Measurements from ENCODE around the gene BACE2. TPM values are rescaled to one million over a fixed set of nuclear protein-coding genes. Genes with fewer than 3 reads are reported as not detected.
A peak's percentile ranks its signal among the peaks of the same experiment; 100 is the strongest.

Gene BACE2
- total RNA-seq, 4 donors from 2014 or later: 31.9 to 63.4 (median 50.0) TPM

GRCh38 chr21:41290106-41290799, 122.3 kb downstream of the BACE2 start:
- Histone ChIP-seq H3K27me3 (peaks cover 63% of the 10 kb centered on the region), H3K27ac (no peak overlapping the region), H3K9me3 (no peaks in the 10 kb centered on the region), H3K4me1 (no peaks in the 10 kb centered on the region), H3K36me3 (no peaks in the 10 kb centered on the region), H3K4me3 (peak overlapping the region in 1 of 2 donors; percentile 26)
- WGBS, 2 donors (ENCODE audit: low coverage in 1 of 2): 33 to 72% methylated on average over 6 to 10 of the region's 24 CpGs
- no peak for TF ChIP-seq EP300 (IDR thresholded peaks at IDR 0.05)
- no peak for TF ChIP-seq POLR2AphosphoS5 (IDR thresholded peaks at IDR 0.05)
- TF ChIP-seq CTCF (IDR thresholded peaks at IDR 0.05): no peak
- TF ChIP-seq POLR2A (IDR thresholded peaks at IDR 0.05): no peak
- no peak for ATAC-seq

GRCh38 chr21:41294548-41295231, 126.7 kb downstream of the BACE2 start:
- no peak for ATAC-seq
- Histone ChIP-seq H3K9me3 (no peaks in the 10 kb centered on the region), H3K27ac (no peak overlapping the region), H3K4me1 (no peaks in the 10 kb centered on the region), H3K4me3 (no peak overlapping the region), H3K27me3 (peaks cover 59% of the 10 kb centered on the region), H3K36me3 (no peaks in the 10 kb centered on the region)
- 88% methylated on average over 1 of the region's 1 CpG for WGBS, 2 donors (ENCODE audit: low coverage in 1 of 2)
- no peak for TF ChIP-seq CTCF (IDR thresholded peaks at IDR 0.05)
- TF ChIP-seq POLR2A (IDR thresholded peaks at IDR 0.05): no peak
- no peak for TF ChIP-seq EP300 (IDR thresholded peaks at IDR 0.05)
- no peak for TF ChIP-seq POLR2AphosphoS5 (IDR thresholded peaks at IDR 0.05)

GRCh38 chr21:41295721-41296254, 127.8 kb downstream of the BACE2 start:
- no peaks in the 10 kb centered on the region for H3K4me1 ChIP-seq
- TF ChIP-seq POLR2A (IDR thresholded peaks at IDR 0.05) (no peak), CTCF (IDR thresholded peaks at IDR 0.05) (no peak), EP300 (IDR thresholded peaks at IDR 0.05) (no peak), POLR2AphosphoS5 (IDR thresholded peaks at IDR 0.05) (no peak)
- H3K27ac ChIP-seq: no peak overlapping the region
- H3K27me3 ChIP-seq: peaks cover 51% of the 10 kb centered on the region
- H3K9me3 ChIP-seq: no peaks in the 10 kb centered on the region
- no peaks in the 10 kb centered on the region for H3K36me3 ChIP-seq
- WGBS, 2 donors (ENCODE audit: low coverage in 1 of 2): 80 to 86% methylated on average over 3 of the region's 4 CpGs
- no peak for ATAC-seq
- H3K4me3 ChIP-seq: no peak overlapping the region

GRCh38 chr21:41302976-41303375, 135.0 kb downstream of the BACE2 start:
- TF ChIP-seq EP300 (IDR thresholded peaks at IDR 0.05): no peak
- Histone ChIP-seq H3K4me1 (no peaks in the 10 kb centered on the region), H3K27ac (no peak overlapping the region), H3K9me3 (peaks cover 0 to 23% (median 0%) of the 10 kb centered on the region in 3 donors), H3K4me3 (no peak overlapping the region), H3K27me3 (peaks cover 24% of the 10 kb centered on the region), H3K36me3 (no peaks in the 10 kb centered on the region)
- WGBS, 2 donors (ENCODE audit: low coverage in 1 of 2): 50 to 78% methylated on average over 1 of the region's 1 CpG
- no peak for ATAC-seq

- no peaks in the 10 kb centered on the region for H3K4me1 ChIP-seq
- WGBS, 2 donors (ENCODE audit: low coverage in 1 of 2): 67 to 90% methylated on average over 1 to 9 of the region's 40 CpGs
- H3K36me3 ChIP-seq: no peaks in the 10 kb centered on the region
- peaks cover 0 to 23% (median 0%) of the 10 kb centered on the region in 3 donors for H3K9me3 ChIP-seq
- TF ChIP-seq POLR2AphosphoS5 (IDR thresholded peaks at IDR 0.05): no peak
- TF ChIP-seq POLR2A (IDR thresholded peaks at IDR 0.05): no peak
- TF ChIP-seq CTCF (IDR thresholded peaks at IDR 0.05): no peak
- no peak for TF ChIP-seq EP300 (IDR thresholded peaks at IDR 0.05)
- no peak overlapping the region for H3K27ac ChIP-seq
- peaks cover 32% of the 10 kb centered on the region for H3K27me3 ChIP-seq
- ATAC-seq: no peak
- no peak overlapping the region for H3K4me3 ChIP-seq
Measured at GRCh38 chr21:41304068-41304720, 136.2 kb downstream of the BACE2 start.
